Loucy (cell line): ENCODE data around the gene CYB5A.

Experiments
- H2AFZ ChIP-seq: fragments of 200-600 bp; sonication (generic); 2 replicates; pipeline ENCODE4 v1.6.0; 2016; ENCODE audit warnings: antibody characterized with exemption, mild to moderate bottlenecking, low read length, moderate library complexity
- H3F3A ChIP-seq: fragments of 200-600 bp; 2 replicates; pipeline ENCODE4 v1.6.0; 2016; ENCODE audit warnings: antibody characterized with exemption, low read depth, mild to moderate bottlenecking
- H3K27me3 ChIP-seq: fragments of 200-600 bp; sonication (generic); 2 replicates; pipeline ENCODE4 v1.6.1; 2014; ENCODE audit warnings: low read length, mild to moderate bottlenecking; ENCODE audit not compliant: insufficient read depth, poor library complexity, severe bottlenecking
- H3K36me3 ChIP-seq: fragments of 200-600 bp; sonication (generic); 2 replicates; pipeline ENCODE4 v1.6.1; 2016; ENCODE audit warnings: low read length; ENCODE audit not compliant: insufficient read depth
- H3K4me1 ChIP-seq: fragments of 200-600 bp; sonication (generic); 2 replicates; pipeline ENCODE4 v1.5.1; 2014; ENCODE audit warnings: low read length, mild to moderate bottlenecking; ENCODE audit not compliant: insufficient read depth, poor library complexity, severe bottlenecking
- H3K4me2 ChIP-seq: fragments of 200-600 bp; sonication (generic); 2 replicates; pipeline ENCODE4 v1.6.0; 2014; ENCODE audit warnings: antibody characterized with exemption, low read length, low read depth, mild to moderate bottlenecking; ENCODE audit not compliant: poor library complexity, severe bottlenecking
- H3K4me3 ChIP-seq: fragments of 200-600 bp; sonication (generic); 2 replicates; pipeline ENCODE4 v1.5.1; 2014; ENCODE audit warnings: low read length, mild to moderate bottlenecking, mixed read lengths; ENCODE audit not compliant: poor library complexity, severe bottlenecking
- H3K79me2 ChIP-seq: fragments of 200-600 bp; sonication (generic); 2 replicates; pipeline ENCODE4 v1.6.1; 2014; ENCODE audit warnings: low read length; ENCODE audit not compliant: insufficient read depth
- H3K9ac ChIP-seq: fragments of 200-600 bp; sonication (generic); 2 replicates; pipeline ENCODE4 v1.6.0; 2014; ENCODE audit warnings: mild to moderate bottlenecking, low read depth, low read length, moderate library complexity; ENCODE audit not compliant: poor library complexity, severe bottlenecking
- H3K9me2 ChIP-seq: fragments of 200-600 bp; sonication (generic); replicated peaks from 2 replicates; pipeline ENCODE4 v1.6.1; 2016; ENCODE audit warnings: low read depth, low read length, mixed read lengths
- H3K9me3 ChIP-seq: fragments of 200-600 bp; sonication (generic); 2 replicates; pipeline ENCODE4 v1.6.1; 2014; ENCODE audit warnings: mild to moderate bottlenecking, antibody characterized with exemption, low read length, low read depth; ENCODE audit not compliant: insufficient read depth
- H4K20me1 ChIP-seq: fragments of 200-600 bp; sonication (generic); 2 replicates; pipeline ENCODE4 v1.6.0; 2014; ENCODE audit warnings: antibody characterized with exemption, low read length, mild to moderate bottlenecking; ENCODE audit not compliant: insufficient read depth, poor library complexity, severe bottlenecking
- CTCF ChIP-seq: fragments of 200-600 bp; sonication (generic); conservative IDR thresholded peaks from 2 replicates; pipeline ENCODE4 v1.5.1; 2014; ENCODE audit warnings: mild to moderate bottlenecking, antibody characterized with exemption, low read length
- EZH2phosphoT487 ChIP-seq: fragments of 200-600 bp; IDR thresholded peaks from 2 replicates; pipeline ENCODE4 v1.6.1; 2018; ENCODE audit warnings: antibody characterized with exemption, mild to moderate bottlenecking, moderate library complexity, borderline replicate concordance

CYB5A gene

GRCh38 chr18:74243127-74243526 is 48.6 kb downstream of the CYB5A start:
- Histone ChIP-seq H3K36me3 (no peaks in the 10 kb centered on the region), H4K20me1 (no peaks in the 10 kb centered on the region), H2AFZ (no peak overlapping the region), H3K79me2 (no peaks in the 10 kb centered on the region), H3K9me2 (no peaks in the 10 kb centered on the region), H3K4me2 (no peak overlapping the region), H3K27me3 (no peaks in the 10 kb centered on the region), H3K4me3 (no peak overlapping the region), H3K9me3 (no peaks in the 10 kb centered on the region), H3K9ac (no peak overlapping the region), H3F3A (no peaks in the 10 kb centered on the region), H3K4me1 (no peaks in the 10 kb centered on the region)
- no peak for TF ChIP-seq CTCF
- TF ChIP-seq EZH2phosphoT487: no peak

DNA sequence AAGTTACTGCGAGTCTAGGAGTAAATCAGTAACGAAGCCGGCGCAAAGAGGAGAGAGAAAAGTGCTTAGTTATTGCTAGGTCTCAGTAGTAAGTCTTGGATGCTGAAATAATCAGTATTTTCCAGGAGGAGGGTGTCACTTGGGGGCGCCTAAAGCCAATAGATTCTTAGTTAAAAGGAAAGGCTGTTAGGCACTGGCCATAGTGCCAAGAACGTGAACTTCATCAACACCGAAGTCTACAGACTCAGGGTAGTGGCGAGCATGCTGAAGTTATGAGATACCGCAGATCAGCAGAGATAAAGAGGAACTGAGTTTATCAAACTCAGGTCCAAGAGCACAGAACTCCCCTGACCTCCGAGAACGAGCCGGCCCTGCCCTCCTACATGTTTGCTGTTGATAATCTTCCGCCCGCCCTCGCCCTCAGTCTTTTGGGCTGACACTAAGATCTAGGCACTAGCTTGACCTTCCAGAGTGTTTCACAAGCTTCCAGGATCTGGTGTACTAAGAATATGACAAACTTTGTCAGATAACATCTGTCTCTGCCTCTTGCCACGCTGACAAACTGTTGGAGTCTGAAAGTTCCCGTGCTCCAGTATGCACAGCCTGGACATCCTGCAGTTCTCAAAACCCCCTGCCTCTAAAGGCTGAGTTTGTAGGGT is 49.2 kb downstream of the CYB5A start:
- Histone ChIP-seq H3K4me1 (no peaks in the 10 kb centered on the region), H3K9ac (no peak overlapping the region), H3K36me3 (no peaks in the 10 kb centered on the region), H4K20me1 (no peaks in the 10 kb centered on the region), H3K9me2 (no peaks in the 10 kb centered on the region), H3K4me3 (no peak overlapping the region), H3F3A (no peaks in the 10 kb centered on the region), H3K79me2 (no peaks in the 10 kb centered on the region), H3K4me2 (no peak overlapping the region), H3K9me3 (no peaks in the 10 kb centered on the region), H2AFZ (no peak overlapping the region), H3K27me3 (no peaks in the 10 kb centered on the region)
- peak; percentile 31 for TF ChIP-seq CTCF
- no peak for TF ChIP-seq EZH2phosphoT487

GRCh38 chr18:74241970-74242369 is 49.8 kb downstream of the CYB5A start:
- Histone ChIP-seq H4K20me1 (no peaks in the 10 kb centered on the region), H3F3A (no peaks in the 10 kb centered on the region), H3K79me2 (no peaks in the 10 kb centered on the region), H3K4me3 (no peak overlapping the region), H3K9ac (no peak overlapping the region), H2AFZ (no peak overlapping the region), H3K36me3 (no peaks in the 10 kb centered on the region), H3K9me3 (no peaks in the 10 kb centered on the region), H3K27me3 (no peaks in the 10 kb centered on the region), H3K4me2 (no peak overlapping the region), H3K4me1 (no peaks in the 10 kb centered on the region), H3K9me2 (no peaks in the 10 kb centered on the region)
- TF ChIP-seq EZH2phosphoT487 (no peak), CTCF (no peak)
